GM12864 (cell line): Measurements from ENCODE around the gene PDLIM7.
"Not testable (repeated sequence)": the region's sequence is repeated elsewhere in the genome, so short reads cannot be mapped to it uniquely, and the experiment has no call there.

Experiments used
- DNase-seq: peaks from one replicate; pipeline ENCODE4 v3.0.0-alpha.2; 2011; ENCODE audit warnings: low read depth
- H3K4me3 ChIP-seq: 2 replicates; pipeline ENCODE4 v1.5.1; 2011; ENCODE audit warnings: mild to moderate bottlenecking, low read depth, low read length, control low read depth
- CTCF ChIP-seq: IDR thresholded peaks from 2 replicates; pipeline ENCODE4 v1.5.1; 2011; ENCODE audit warnings: low read depth, mild to moderate bottlenecking, moderate library complexity, low read length, control low read depth, inconsistent platforms; ENCODE audit errors: missing control alignments

Gene PDLIM7

GRCh38 chr5:177490311-177490991, 7.0 kb downstream of the PDLIM7 start:
- no peak overlapping the region for H3K4me3 ChIP-seq
- DNase-seq, result no peak
- no peak for TF ChIP-seq CTCF

GRCh38 chr5:177489119-177489716, 8.2 kb downstream of the PDLIM7 start:
- H3K4me3 ChIP-seq, result no peak overlapping the region
- no peak for DNase-seq
- TF ChIP-seq CTCF, result peak; percentile 7

GRCh38 chr5:177487975-177488374, 9.4 kb downstream of the PDLIM7 start:
- no peak overlapping the region for H3K4me3 ChIP-seq
- no peak for DNase-seq
- TF ChIP-seq CTCF, result peak; percentile 11

GRCh38 chr5:177487144-177487543, 10.3 kb downstream of the PDLIM7 start:
- TF ChIP-seq CTCF, result no peak
- DNase-seq, result no peak
- no peak overlapping the region for H3K4me3 ChIP-seq

GRCh38 chr5:177486256-177486655, 11.1 kb downstream of the PDLIM7 start:
- no peak for DNase-seq
- H3K4me3 ChIP-seq, result no peak overlapping the region
- no peak for TF ChIP-seq CTCF

GRCh38 chr5:177485753-177486152, 11.7 kb downstream of the PDLIM7 start:
- not testable (repeated sequence) for DNase-seq, H3K4me3 ChIP-seq

- no peak for TF ChIP-seq CTCF
- DNase-seq, result no peak
- H3K4me3 ChIP-seq, result no peak overlapping the region
Observed at GRCh38 chr5:177484902-177485549, 12.4 kb downstream of the PDLIM7 start.
